ENCODE measurements around the gene CYP3A5. TPM values are rescaled to one million over a fixed set of nuclear protein-coding genes. Genes with fewer than 3 reads are reported as not detected.
"Not testable (repeated sequence)": the region's sequence is repeated elsewhere in the genome, so short reads cannot be mapped to it uniquely, and the experiment has no call there.

CYP3A5 gene
- total and polyA plus RNA-seq, 2 experiments from 2014 or later, result 0.24 to 0.81 TPM

DNA sequence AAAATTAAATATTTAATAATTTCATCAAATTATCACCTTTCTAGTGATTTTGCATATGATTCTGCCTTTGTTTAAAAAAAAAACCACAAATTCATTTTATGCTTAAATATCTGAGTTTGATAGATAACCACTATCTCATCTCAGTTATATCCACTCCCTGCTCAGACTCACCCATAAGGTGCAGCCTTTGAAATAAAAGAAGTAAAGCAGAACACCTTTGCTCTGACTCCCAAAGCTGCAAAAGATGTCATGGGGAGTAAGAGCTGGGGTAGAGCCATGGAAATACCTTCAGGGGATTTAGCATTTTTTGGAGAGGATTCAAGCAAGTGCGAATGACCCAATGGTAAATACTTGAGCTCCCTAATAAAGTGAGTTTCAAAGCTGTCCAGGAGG lies 15.1 kb upstream of the CYP3A5 start:
- Histone ChIP-seq H3K36me3 (no peaks in the 10 kb centered on the region), H3K4me3 (no peak overlapping the region)

GRCh38 chr7:99694201-99694911 lies 14.6 kb upstream of the CYP3A5 start:
- Histone ChIP-seq H3K4me1 (ENCODE audit: low read depth) (peaks cover 32% of the 10 kb centered on the region), H3K27ac (peak overlapping the region; percentile 91), H3K9me3 (ENCODE audit: low read depth) (no peaks in the 10 kb centered on the region), H3K4me3 (no peak overlapping the region), H3K36me3 (no peaks in the 10 kb centered on the region), H3K27me3 (no peaks in the 10 kb centered on the region)
- DNase-seq (ENCODE audit: low read depth in 1 of 2, low spot score in 1 of 2), result peak in 1 of 2 donors; percentile 32
- TF ChIP-seq CTCF (IDR thresholded peaks at IDR 0.05; ENCODE audit: low read depth, low read length), result no peak

More for the DNA sequence above, 15.1 kb upstream of the CYP3A5 start:
- H3K9me3 ChIP-seq (ENCODE audit: low read depth), result no peaks in the 10 kb centered on the region
- H3K4me1 ChIP-seq (ENCODE audit: low read depth), result peaks cover 32% of the 10 kb centered on the region
- TF ChIP-seq CTCF (IDR thresholded peaks at IDR 0.05; ENCODE audit: low read depth, low read length), result no peak
- DNase-seq (ENCODE audit: low read depth in 1 of 2, low spot score in 1 of 2), result no peak
- no peak overlapping the region for H3K27ac ChIP-seq
- no peaks in the 10 kb centered on the region for H3K27me3 ChIP-seq

DNA sequence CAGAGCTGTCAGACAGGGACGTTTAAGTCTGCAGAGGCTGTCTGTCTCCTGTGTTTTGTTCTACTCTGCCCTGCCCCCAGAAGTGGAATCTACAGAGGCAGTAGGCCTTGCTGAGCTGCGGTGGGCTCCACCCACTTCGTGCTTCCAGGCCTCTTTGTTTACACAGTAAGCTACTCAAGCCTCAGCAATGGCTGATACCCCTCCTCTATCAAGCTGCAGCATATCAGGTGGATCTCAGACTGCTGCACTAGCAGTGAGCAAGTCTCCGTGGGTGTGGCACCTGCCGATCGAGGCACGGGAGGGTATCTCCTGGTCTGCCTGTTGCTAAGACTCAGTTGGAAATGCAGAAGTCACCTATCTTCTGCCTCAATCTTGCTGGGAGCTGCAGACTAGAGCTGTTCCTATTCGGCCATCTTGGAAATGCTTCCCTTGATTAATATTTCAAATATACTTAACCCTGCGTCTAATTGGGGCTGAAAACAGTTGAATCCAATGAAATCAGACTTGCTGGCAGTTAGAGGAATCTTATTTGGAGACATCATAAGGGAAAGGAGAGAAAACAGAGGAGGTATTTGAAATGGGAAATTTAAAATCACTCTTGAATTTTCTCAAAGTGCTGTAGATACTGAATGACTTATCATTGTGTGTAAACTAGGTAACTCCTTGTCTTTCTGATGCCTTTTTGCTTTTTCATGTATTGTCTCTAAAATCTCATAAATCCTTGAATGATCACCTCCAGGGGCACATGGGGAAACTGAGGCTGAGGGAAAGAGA lies 13.8 kb upstream of the CYP3A5 start:
- H3K4me3 ChIP-seq, result no peak overlapping the region
- no peak for TF ChIP-seq CTCF (IDR thresholded peaks at IDR 0.05; ENCODE audit: low read depth, low read length)
- no peaks in the 10 kb centered on the region for H3K9me3 ChIP-seq (ENCODE audit: low read depth)
- H3K27me3 ChIP-seq, result no peaks in the 10 kb centered on the region
- peak in 1 of 2 donors; percentile 78 for DNase-seq (ENCODE audit: low read depth in 1 of 2, low spot score in 1 of 2)
- H3K36me3 ChIP-seq, result no peaks in the 10 kb centered on the region
- peak overlapping the region; percentile 91 for H3K27ac ChIP-seq
- peaks cover 32% of the 10 kb centered on the region for H3K4me1 ChIP-seq (ENCODE audit: low read depth)

DNA sequence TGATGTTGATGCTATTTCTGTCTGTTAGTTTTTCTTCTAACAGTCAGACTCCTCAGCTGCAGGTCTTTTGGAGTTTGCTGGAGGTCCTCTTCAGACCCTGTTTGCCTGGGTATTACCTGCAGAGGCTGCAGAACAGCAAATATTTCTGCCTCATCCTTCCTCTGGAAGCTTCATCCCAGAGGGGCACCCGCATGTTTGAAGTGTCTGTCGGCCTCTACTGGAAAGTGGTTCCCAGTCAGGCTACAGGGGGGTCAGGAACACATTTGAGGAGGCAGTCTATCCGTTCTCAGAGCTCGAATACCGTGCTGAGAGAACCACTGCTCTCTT lies 13.3 kb upstream of the CYP3A5 start:
- H3K27me3 ChIP-seq, result no peaks in the 10 kb centered on the region
- no peaks in the 10 kb centered on the region for H3K9me3 ChIP-seq (ENCODE audit: low read depth)
- peak overlapping the region; percentile 91 for H3K27ac ChIP-seq
- H3K36me3 ChIP-seq, result no peaks in the 10 kb centered on the region
- no peak overlapping the region for H3K4me3 ChIP-seq
- TF ChIP-seq CTCF (IDR thresholded peaks at IDR 0.05; ENCODE audit: low read depth, low read length), result no peak
- DNase-seq (ENCODE audit: low read depth in 1 of 2, low spot score in 1 of 2), result no peak
- peaks cover 32% of the 10 kb centered on the region for H3K4me1 ChIP-seq (ENCODE audit: low read depth)

GRCh38 chr7:99692563-99692962 lies 12.8 kb upstream of the CYP3A5 start:
- not testable (repeated sequence) for H3K4me3 ChIP-seq; H3K36me3 ChIP-seq; H3K9me3 ChIP-seq (ENCODE audit: low read depth); DNase-seq (ENCODE audit: low read depth in 1 of 2, low spot score in 1 of 2); H3K27me3 ChIP-seq
- H3K27ac ChIP-seq, result peak overlapping the region; percentile 91
- H3K4me1 ChIP-seq (ENCODE audit: low read depth), result peaks cover 32% of the 10 kb centered on the region

GRCh38 chr7:99691658-99692057 lies 11.9 kb upstream of the CYP3A5 start:
- DNase-seq (ENCODE audit: low read depth in 1 of 2, low spot score in 1 of 2); H3K27ac ChIP-seq; H3K27me3 ChIP-seq; H3K9me3 ChIP-seq (ENCODE audit: low read depth); H3K36me3 ChIP-seq; H3K4me3 ChIP-seq: not testable (repeated sequence)
- peaks cover 32% of the 10 kb centered on the region for H3K4me1 ChIP-seq (ENCODE audit: low read depth)

- not testable (repeated sequence) for H3K36me3 ChIP-seq; H3K27ac ChIP-seq; DNase-seq (ENCODE audit: low read depth in 1 of 2, low spot score in 1 of 2); H3K4me3 ChIP-seq; H3K27me3 ChIP-seq; H3K9me3 ChIP-seq (ENCODE audit: low read depth)
- peaks cover 27% of the 10 kb centered on the region for H3K4me1 ChIP-seq (ENCODE audit: low read depth)
Measured at GRCh38 chr7:99690918-99691317, 11.1 kb upstream of the CYP3A5 start.

- not testable (repeated sequence) for H3K27me3 ChIP-seq; H3K4me1 ChIP-seq (ENCODE audit: low read depth); DNase-seq (ENCODE audit: low read depth in 1 of 2, low spot score in 1 of 2); H3K36me3 ChIP-seq; H3K4me3 ChIP-seq; H3K9me3 ChIP-seq (ENCODE audit: low read depth); H3K27ac ChIP-seq
Measured at GRCh38 chr7:99685871-99686608, 6.2 kb upstream of the CYP3A5 start.

Measured in cardiac muscle cell (in vitro differentiated cells and primary cell).